ENCODE data around the gene DYNC2H1.

DYNC2H1 gene

GRCh38 chr11:103471546-103471945, 362.3 kb downstream of the DYNC2H1 start:
- DNase-seq, result no peak

- no peak for DNase-seq
Observed at GRCh38 chr11:103476874-103477273, 367.6 kb downstream of the DYNC2H1 start.

GRCh38 chr11:103480421-103480820, 371.2 kb downstream of the DYNC2H1 start:
- DNase-seq, result no peak

- no peak for DNase-seq
Observed at GRCh38 chr11:103483996-103484395, 374.8 kb downstream of the DYNC2H1 start.

- DNase-seq, result no peak
Observed at GRCh38 chr11:103484545-103484944, 375.3 kb downstream of the DYNC2H1 start.

- DNase-seq, result no peak
Observed at GRCh38 chr11:103486604-103487003, 377.4 kb downstream of the DYNC2H1 start.

GRCh38 chr11:103487113-103487512, 377.9 kb downstream of the DYNC2H1 start:
- DNase-seq, result no peak

- no peak for DNase-seq
Observed at GRCh38 chr11:103488031-103488461, 378.8 kb downstream of the DYNC2H1 start.

- no peak for DNase-seq
Observed at GRCh38 chr11:103488579-103488978, 379.4 kb downstream of the DYNC2H1 start.

- DNase-seq, result no peak
Observed at GRCh38 chr11:103491777-103492176, 382.6 kb downstream of the DYNC2H1 start.

GRCh38 chr11:103494491-103494890, 385.3 kb downstream of the DYNC2H1 start:
- DNase-seq, result no peak

GRCh38 chr11:103497268-103497667, 388.0 kb downstream of the DYNC2H1 start:
- DNase-seq, result no peak

- no peak for DNase-seq
Observed at GRCh38 chr11:103499710-103500340, 390.6 kb downstream of the DYNC2H1 start.

- DNase-seq, result no peak
Observed at GRCh38 chr11:103515283-103515682, 406.1 kb downstream of the DYNC2H1 start.

GRCh38 chr11:103520792-103521191, 411.6 kb downstream of the DYNC2H1 start:
- DNase-seq, result no peak

GRCh38 chr11:103525069-103525468, 415.8 kb downstream of the DYNC2H1 start:
- DNase-seq, result no peak

- DNase-seq, result no peak
Observed at GRCh38 chr11:103528046-103528445, 418.8 kb downstream of the DYNC2H1 start.

- no peak for DNase-seq
Observed at GRCh38 chr11:103528596-103528995, 419.4 kb downstream of the DYNC2H1 start.

- DNase-seq, result no peak
Observed at GRCh38 chr11:103529181-103529684, 420.0 kb downstream of the DYNC2H1 start.
